Activated gamma-delta T cell (primary cell): ENCODE results near the gene KLHL13.
"Not testable (repeated sequence)": the region's sequence is repeated elsewhere in the genome, so short reads cannot be mapped to it uniquely, and the experiment has no call there.

Experiments used
- DNase-seq: peaks from one replicate; lab custom pipeline; 2025; lab: John Stamatoyannopoulos, UW
- total RNA-seq, 2 donors: gene quantifications; one replicate each; lab custom pipeline; 2026; lab: John Stamatoyannopoulos, UW

The KLHL13 gene
- total RNA-seq = 0.87 to 1.4 reads per million in 2 donors

DNA sequence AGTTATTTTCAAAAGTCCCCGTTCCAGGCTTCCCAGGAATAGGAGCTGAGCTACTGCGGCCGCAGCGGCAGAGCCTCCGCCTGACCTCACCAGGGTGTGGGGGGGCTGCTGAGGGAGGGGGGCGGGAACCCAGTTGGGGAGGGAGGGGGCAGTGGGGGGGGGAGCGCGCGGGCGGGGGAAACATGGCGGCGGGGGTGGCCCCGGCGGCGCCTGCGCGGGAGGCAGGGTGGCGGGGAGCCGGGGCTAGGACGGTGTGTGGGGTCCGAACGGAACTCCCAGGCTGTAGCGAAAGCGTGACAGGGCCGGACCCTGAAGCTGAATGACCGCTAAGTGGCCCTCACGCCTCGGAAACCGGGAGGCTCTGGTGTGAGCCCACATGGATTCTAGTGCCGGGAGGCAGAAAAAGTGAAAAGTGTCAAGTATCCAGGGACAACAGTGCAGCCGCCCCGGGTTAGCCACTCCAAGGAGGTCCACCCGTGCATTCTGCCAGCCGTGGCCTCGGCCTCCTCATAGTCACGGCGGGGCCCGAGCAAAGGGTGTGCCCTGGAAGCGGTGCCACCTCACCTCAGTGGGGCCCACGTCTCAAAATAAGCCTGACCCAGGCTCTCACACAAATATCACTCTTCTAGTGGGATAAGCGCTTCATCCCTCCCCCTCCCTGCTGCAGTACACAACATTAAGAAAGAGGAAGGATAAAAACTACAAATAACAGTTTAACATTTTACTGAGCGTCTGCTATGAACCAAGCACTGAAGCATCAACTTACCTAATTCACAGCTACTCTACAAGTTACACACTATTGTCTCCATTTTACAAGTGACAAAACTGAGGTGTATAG is at the start of gene KLHL13:
Gene KLHL13, minus strand, starts transcription at position 98 of the 838 bp plus-strand sequence. CDS start 88,337 bp downstream, outside the sequence.
- no peak for DNase-seq

- no peak for DNase-seq
These were observed 47.5 kb upstream of the KLHL13 start for GRCh38 chrX:118164138-118164537.

- DNase-seq = no peak
These were observed 40.5 kb upstream of the KLHL13 start for GRCh38 chrX:118156953-118157608.

GRCh38 chrX:118156254-118156952 is 39.8 kb upstream of the KLHL13 start:
- DNase-seq = no peak

GRCh38 chrX:118153270-118153669 is 36.7 kb upstream of the KLHL13 start:
- no peak for DNase-seq

DNA sequence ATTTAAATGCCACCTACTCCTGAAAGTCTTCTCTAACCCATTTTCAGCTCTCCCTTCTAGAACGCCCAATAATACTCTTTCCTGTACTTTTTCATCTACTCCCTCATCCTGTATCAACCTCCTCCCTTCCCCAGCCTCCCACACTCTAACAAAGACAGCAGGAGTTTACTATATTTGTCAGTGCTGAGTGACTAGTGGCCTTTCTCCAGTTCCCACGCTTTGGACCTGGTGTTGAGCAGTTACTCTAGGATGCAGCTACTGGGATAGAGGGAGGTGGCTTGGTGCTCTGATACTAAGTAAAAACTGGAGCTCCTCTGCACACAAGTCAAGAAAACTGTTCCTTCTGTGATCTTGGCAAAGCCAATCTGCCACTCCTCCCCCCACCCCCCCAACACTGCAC is 36.1 kb upstream of the KLHL13 start:
- DNase-seq = no peak

DNA sequence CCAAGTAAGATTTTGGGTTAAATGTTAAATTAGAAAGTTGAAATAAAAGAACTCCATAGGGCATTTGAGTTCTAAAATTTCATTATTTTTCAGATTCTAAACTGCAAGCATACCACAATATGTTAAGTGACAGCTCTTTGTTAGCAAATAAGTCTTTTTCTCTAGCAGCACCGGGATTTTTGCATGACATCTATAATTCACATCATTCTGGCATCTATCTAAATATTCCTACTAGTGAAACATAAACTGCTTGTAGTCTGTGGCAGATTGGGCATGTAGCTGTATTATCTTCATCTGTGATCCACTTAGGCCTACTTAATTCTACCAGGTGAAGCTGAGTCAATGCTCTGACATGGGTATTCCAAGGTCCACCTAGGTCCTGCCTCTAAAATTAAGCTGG is 32.1 kb upstream of the KLHL13 start:
- DNase-seq = no peak

DNA sequence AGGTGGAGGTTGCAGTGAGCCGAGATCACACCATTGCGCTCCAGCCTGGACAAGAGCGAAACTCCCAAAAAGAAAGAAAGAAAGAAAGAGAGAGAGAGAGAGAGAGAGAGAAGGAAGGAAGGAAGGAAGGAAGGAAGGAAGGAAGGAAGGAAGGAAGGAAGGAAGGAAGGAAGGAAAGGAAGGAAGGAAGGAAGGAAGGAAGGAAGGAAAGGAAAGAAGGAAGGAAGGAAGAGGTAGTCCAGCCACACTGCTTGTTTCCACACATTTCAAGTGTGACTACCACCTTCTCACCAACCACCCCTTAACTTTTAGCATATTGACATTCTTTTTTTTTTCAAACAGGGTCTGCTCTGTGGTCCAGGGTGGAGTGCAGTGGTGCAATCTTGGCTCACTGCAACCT is 31.2 kb upstream of the KLHL13 start:
- not testable (repeated sequence) for DNase-seq

GRCh38 chrX:118143578-118143977 is 27.0 kb upstream of the KLHL13 start:
- no peak for DNase-seq

DNA sequence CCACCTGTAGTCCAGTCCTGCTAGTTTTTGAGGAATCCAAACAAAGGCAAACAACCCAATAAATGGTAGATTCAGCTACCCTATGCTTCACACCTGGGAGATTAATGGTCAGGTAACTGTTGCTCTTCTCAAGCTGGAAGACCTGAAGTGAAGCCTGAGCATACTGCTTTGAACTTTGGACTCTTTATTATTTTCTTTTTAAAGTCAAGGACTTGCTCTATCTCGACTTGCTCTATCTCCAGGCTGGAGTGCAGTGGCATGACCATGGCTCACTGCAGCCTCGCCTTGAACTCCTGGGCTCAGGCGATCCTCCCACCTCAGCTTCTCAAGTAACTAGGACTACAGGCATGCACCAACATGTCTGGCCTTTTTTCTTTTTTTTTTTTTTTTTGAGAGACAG is 14.7 kb upstream of the KLHL13 start:
- DNase-seq = no peak

DNA sequence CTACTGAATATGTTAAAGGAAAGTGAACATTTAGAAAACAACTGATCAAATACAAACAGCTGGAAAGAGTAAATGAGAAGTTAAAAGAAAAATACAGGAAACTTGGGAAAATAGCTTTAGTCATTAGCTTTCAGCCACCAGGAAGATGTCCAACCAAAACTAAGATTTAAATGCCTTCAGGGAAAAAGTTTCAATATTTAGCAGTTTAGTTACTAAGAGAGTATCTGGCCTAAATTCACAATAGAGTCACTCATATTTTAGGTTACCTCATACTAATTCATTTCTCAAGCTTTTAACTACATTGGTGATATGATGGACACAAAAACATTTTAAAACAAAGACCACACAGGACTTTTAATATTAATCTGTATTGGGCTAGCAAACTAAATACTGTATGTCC is 13.1 kb upstream of the KLHL13 start:
- no peak for DNase-seq

- DNase-seq = no peak
These were observed 12.1 kb upstream of the KLHL13 start for GRCh38 chrX:118128724-118129123.

DNA sequence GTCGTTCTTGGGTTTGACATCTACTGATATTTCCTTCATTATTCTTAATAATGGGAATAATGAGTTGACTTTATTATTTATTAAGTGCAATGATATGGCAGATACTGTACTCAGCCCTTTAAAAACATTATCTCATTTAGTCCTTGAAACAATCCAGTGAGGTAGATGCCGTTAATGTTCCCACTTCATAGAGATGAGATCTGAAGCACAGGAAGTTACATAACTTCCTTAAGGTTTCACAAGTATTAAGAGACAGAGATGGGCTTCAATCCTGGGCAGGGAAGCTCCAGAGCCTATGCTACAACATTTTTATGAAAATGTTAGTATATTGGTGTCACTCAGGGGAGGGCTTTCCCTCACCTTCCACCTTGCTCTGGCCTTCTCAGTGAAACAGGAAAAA is 9.7 kb upstream of the KLHL13 start:
- no peak for DNase-seq

- not testable (repeated sequence) for DNase-seq
These were observed 7.6 kb upstream of the KLHL13 start for GRCh38 chrX:118124243-118124642.

GRCh38 chrX:118117741-118118140 is 1.1 kb upstream of the KLHL13 start:
- no peak for DNase-seq

DNA sequence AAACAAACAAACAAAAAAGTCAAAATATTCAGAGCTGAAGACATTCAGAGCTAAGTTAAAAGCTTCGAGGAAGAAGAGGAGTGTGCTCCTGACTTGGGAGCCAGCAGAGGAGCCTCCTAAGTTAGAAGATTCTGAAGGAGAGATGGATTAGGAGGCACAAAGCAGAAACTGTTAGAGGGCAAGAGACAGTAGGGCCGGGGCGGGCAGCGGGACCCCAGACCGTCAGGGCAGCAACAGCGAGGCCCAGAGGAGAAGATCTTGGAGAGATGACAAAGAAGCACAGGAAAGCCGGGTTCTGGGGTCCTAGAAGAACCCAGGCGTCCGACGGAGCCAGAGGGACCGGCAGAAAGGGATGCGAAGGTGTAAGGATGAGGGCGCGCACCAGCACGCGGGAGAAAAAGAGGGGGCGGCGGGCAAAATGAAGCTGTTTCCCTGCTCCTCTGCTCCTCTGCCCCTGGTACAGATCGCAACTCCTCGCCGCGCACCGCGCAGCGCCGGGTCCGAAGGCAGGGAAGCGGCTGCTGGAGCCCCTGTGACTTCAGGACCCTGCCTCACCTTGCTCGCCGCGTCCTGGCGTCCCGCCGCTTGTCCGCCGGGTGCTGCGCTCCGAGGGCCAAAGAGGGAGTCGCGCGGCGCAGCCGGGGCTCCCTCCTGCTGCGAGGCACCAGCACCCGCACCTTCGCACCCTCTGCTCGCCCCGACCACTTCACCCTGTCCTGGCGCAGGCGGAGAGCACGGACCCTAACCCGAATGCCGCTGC is 477 bp downstream of the KLHL13 start:
- no peak for DNase-seq

GRCh38 chrX:118114971-118115370 is 1.6 kb downstream of the KLHL13 start:
- no peak for DNase-seq

- no peak for DNase-seq
These were observed 7.5 kb downstream of the KLHL13 start for GRCh38 chrX:118109065-118109464.

DNA sequence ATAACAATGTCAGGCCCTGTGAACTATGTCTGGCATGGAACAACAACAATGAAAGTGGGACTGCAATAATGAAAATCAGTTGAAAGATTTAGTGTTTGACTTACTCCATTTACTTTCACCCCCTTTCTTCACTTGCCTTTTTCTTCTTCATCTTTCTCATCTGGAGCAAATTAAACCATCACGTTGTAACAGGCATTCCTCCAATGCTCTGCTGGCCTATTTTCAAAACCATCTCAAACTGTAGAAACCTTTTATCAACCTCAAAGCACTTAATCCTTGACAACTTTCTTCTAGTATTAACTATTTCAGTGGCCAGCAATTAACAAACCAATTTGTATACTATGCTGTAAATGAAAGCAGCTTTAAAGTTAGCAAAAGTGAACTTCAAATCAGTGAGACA is 8.3 kb downstream of the KLHL13 start:
- no peak for DNase-seq

DNA sequence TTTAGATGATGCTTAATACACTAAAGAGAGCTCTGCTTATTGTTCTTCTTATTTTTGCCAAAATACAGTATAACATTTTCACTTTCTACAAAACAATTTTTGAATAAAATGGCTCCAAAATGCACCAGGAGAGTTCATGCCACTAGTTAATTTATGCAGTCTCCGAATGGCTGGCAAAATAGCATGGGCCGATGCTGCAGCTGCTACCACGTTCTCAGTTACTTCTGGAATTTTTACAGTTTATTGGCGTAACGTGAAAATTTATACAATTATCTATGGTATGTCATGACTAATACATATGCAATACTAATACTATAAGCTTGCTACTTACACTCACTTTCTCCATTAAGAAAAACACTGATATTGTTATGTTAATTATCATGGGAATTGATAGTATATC is 16.5 kb downstream of the KLHL13 start:
- no peak for DNase-seq

DNA sequence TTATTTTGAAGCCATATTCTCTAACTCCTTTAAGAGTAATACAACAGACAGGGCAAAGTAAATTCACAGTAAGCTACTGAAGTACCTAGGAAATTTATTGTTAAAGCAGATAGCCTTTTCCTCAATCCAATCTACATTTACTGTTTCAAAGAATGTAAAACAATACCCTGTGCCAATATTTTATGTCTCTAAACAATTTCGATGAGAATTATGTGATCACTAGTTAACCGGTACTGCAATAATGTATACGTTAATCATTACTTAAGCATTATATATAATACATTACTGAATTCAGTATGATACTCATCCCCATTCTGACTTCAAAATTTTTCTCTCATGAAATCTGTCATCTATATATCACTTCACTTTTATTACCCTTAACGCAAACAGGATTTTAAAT is 28.5 kb downstream of the KLHL13 start:
- DNase-seq = no peak

DNA sequence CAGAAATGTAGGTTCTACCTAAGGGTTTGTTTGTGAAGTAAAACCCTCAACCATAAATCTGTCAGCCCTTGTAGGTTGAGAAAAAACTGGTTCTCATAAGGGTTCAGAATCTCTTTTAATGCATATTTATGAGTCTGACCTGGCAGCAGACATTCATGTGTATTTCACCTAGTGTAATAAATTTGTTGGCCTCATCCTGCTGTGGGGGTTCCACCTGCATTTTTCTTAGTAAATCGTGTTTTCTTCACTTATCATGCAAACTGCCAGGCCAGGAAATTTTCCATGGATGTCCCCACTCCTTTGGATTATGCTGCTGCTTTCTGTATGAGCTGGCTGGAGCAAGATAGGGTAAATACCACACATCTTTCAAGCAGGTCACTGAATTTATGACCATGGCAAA is 42.4 kb downstream of the KLHL13 start:
- DNase-seq = no peak
